ENCODE measurements around the gene RYR3.
"Not testable (repeated sequence)": the region's sequence is repeated elsewhere in the genome, so short reads cannot be mapped to it uniquely, and the experiment has no call there.

The RYR3 gene

GRCh38 chr15:33586786-33587697, 276.3 kb downstream of the RYR3 start:
- Histone ChIP-seq H3K27ac (no peak overlapping the region), H3K9me3 (no peaks in the 10 kb centered on the region), H3K4me1 (peaks cover 0 to 4% (median 0%) of the 10 kb centered on the region in 4 donors), H3K4me3 (no peak overlapping the region), H3K36me3 (no peaks in the 10 kb centered on the region), H3K27me3 (no peaks in the 10 kb centered on the region)
- TF ChIP-seq, protein P1, sequence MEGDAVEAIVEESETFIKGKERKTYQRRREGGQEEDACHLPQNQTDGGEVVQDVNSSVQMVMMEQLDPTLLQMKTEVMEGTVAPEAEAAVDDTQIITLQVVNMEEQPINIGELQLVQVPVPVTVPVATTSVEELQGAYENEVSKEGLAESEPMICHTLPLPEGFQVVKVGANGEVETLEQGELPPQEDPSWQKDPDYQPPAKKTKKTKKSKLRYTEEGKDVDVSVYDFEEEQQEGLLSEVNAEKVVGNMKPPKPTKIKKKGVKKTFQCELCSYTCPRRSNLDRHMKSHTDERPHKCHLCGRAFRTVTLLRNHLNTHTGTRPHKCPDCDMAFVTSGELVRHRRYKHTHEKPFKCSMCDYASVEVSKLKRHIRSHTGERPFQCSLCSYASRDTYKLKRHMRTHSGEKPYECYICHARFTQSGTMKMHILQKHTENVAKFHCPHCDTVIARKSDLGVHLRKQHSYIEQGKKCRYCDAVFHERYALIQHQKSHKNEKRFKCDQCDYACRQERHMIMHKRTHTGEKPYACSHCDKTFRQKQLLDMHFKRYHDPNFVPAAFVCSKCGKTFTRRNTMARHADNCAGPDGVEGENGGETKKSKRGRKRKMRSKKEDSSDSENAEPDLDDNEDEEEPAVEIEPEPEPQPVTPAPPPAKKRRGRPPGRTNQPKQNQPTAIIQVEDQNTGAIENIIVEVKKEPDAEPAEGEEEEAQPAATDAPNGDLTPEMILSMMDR (IDR thresholded peaks at IDR 0.05) = no peak
- intact Hi-C loops (cut with DNase I; ENCODE audit: low total_unique reads) = no loop called here
- no peak for DNase-seq

- Histone ChIP-seq H3K27me3 (no peaks in the 10 kb centered on the region), H3K4me1 (peaks cover 0 to 4% (median 0%) of the 10 kb centered on the region in 4 donors), H3K27ac (no peak overlapping the region), H3K9me3 (no peaks in the 10 kb centered on the region), H3K4me3 (no peak overlapping the region), H3K36me3 (no peaks in the 10 kb centered on the region)
- TF ChIP-seq, protein P1 (IDR thresholded peaks at IDR 0.05) = no peak
- intact Hi-C loops (cut with DNase I; ENCODE audit: low total_unique reads) = no loop called here
- no peak for DNase-seq
Observed at GRCh38 chr15:33587773-33588172, 277.0 kb downstream of the RYR3 start.

DNA sequence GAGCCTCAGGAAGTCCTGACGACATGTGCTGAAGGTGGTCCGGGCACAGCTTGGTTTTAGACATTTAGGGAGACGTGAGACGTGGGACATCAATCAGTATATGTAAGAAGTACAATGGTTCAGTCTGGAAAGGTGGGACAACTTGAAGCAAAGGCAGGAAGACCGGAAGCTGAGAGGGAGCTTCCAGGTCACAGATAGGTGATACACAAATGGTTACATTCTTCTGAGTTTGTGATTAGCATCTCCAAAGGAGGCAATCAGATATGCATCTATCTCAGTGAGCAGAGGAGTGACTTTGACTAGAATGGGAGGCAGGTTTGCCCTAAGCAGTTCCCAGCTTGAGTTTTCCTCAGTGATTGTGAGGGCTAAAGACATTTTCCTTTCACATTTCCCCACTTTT, 282.1 kb downstream of the RYR3 start:
- H3K4me3 ChIP-seq = no peak overlapping the region
- no peaks in the 10 kb centered on the region for H3K27me3 ChIP-seq
- H3K9me3 ChIP-seq = no peaks in the 10 kb centered on the region
- no peak overlapping the region for H3K27ac ChIP-seq
- no peak for DNase-seq
- no peaks in the 10 kb centered on the region for H3K36me3 ChIP-seq
- TF ChIP-seq, protein P1 (IDR thresholded peaks at IDR 0.05) = no peak
- H3K4me1 ChIP-seq = no peaks in the 10 kb centered on the region
- intact Hi-C loops (cut with DNase I; ENCODE audit: low total_unique reads) = no loop called here

- H3K27ac ChIP-seq; H3K36me3 ChIP-seq; intact Hi-C loops (cut with DNase I; ENCODE audit: low total_unique reads); H3K4me1 ChIP-seq; DNase-seq; H3K9me3 ChIP-seq; H3K27me3 ChIP-seq; H3K4me3 ChIP-seq: not testable (repeated sequence)
Observed at GRCh38 chr15:33598382-33598781, 287.6 kb downstream of the RYR3 start.

GRCh38 chr15:33600212-33600611, 289.4 kb downstream of the RYR3 start:
- Histone ChIP-seq H3K4me1 (no peaks in the 10 kb centered on the region), H3K4me3 (no peak overlapping the region), H3K36me3 (no peaks in the 10 kb centered on the region), H3K9me3 (no peaks in the 10 kb centered on the region), H3K27me3 (no peaks in the 10 kb centered on the region), H3K27ac (no peak overlapping the region)
- TF ChIP-seq, protein P1 (IDR thresholded peaks at IDR 0.05) = no peak
- DNase-seq = no peak
- intact Hi-C loops (cut with DNase I; ENCODE audit: low total_unique reads) = no loop called here

DNA sequence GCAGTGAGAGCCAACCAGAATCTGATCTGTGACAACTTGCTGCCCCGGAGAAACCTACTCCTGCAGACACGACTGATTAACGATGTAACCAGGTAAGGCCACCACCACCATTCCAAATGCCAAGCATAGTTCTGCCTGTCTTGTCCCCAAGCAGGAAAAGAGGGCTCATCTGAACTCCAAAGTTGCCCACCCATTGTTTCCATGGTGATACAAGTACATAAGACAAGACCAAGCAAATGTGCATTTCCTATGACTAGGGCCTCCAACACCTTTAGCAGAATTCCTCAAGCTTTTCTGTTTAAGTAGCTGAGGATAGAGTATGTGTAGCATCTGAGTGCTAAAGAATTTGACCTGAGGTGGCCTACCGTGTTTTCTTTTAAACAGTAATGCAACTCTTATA, 290.7 kb downstream of the RYR3 start:
- no peak overlapping the region for H3K4me3 ChIP-seq
- TF ChIP-seq, protein P1 (IDR thresholded peaks at IDR 0.05) = no peak
- intact Hi-C loops (cut with DNase I; ENCODE audit: low total_unique reads) = no loop called here

More for the DNA sequence above, 290.7 kb downstream of the RYR3 start:
- no peaks in the 10 kb centered on the region for H3K27me3 ChIP-seq
- H3K4me1 ChIP-seq = no peaks in the 10 kb centered on the region
- H3K27ac ChIP-seq = no peak overlapping the region
- no peaks in the 10 kb centered on the region for H3K9me3 ChIP-seq
- DNase-seq = no peak
- H3K36me3 ChIP-seq = no peaks in the 10 kb centered on the region

Measured in tibial artery (tissue), 4 donors.